OCI-M2 (cell line): Measurements from ENCODE around the gene EPHX1.
"Not testable (repeated sequence)": the region's sequence is repeated elsewhere in the genome, so short reads cannot be mapped to it uniquely, and the experiment has no call there.

Experiments used
- DNase-seq: peaks from one replicate; lab custom pipeline; 2025; ENCODE audit not compliant: unreplicated experiment; lab: John Stamatoyannopoulos, UW

EPHX1 gene

GRCh38 chr1:225815526-225816178 is 5.7 kb downstream of the EPHX1 start:
- no peak for DNase-seq

- DNase-seq, result no peak
Observed at GRCh38 chr1:225816643-225817538, 7.0 kb downstream of the EPHX1 start.

- no peak for DNase-seq
Observed at GRCh38 chr1:225817611-225818061, 7.7 kb downstream of the EPHX1 start.

GRCh38 chr1:225818229-225818628 is 8.3 kb downstream of the EPHX1 start:
- no peak for DNase-seq

GRCh38 chr1:225819346-225820192 is 9.6 kb downstream of the EPHX1 start:
- DNase-seq, result no peak

GRCh38 chr1:225820522-225821120 is 10.7 kb downstream of the EPHX1 start:
- DNase-seq, result no peak

GRCh38 chr1:225822655-225823403 is 12.9 kb downstream of the EPHX1 start:
- no peak for DNase-seq

- no peak for DNase-seq
Observed at GRCh38 chr1:225823811-225824261, 13.9 kb downstream of the EPHX1 start.

- DNase-seq, result no peak
Observed at GRCh38 chr1:225824533-225824941, 14.6 kb downstream of the EPHX1 start.

GRCh38 chr1:225825078-225825477 is 15.2 kb downstream of the EPHX1 start:
- DNase-seq, result no peak

- no peak for DNase-seq
Observed at GRCh38 chr1:225825607-225826007, 15.7 kb downstream of the EPHX1 start.

- DNase-seq, result no peak
Observed at GRCh38 chr1:225827076-225827475, 17.2 kb downstream of the EPHX1 start.

- DNase-seq, result no peak
Observed at GRCh38 chr1:225828706-225829345, 18.9 kb downstream of the EPHX1 start.

- DNase-seq, result no peak
Observed at GRCh38 chr1:225830841-225831240, 20.9 kb downstream of the EPHX1 start.

- DNase-seq, result no peak
Observed at GRCh38 chr1:225834417-225835329, 24.7 kb downstream of the EPHX1 start.

- DNase-seq, result no peak
Observed at GRCh38 chr1:225835856-225836255, 25.9 kb downstream of the EPHX1 start.

- not testable (repeated sequence) for DNase-seq
Observed at GRCh38 chr1:225836296-225836695, 26.4 kb downstream of the EPHX1 start.

- DNase-seq, result no peak
Observed at GRCh38 chr1:225838793-225839192, 28.9 kb downstream of the EPHX1 start.

GRCh38 chr1:225840223-225840610 is 30.3 kb downstream of the EPHX1 start:
- no peak for DNase-seq
